Neural progenitor cell (in vitro differentiated cells): ENCODE measurements around the gene CCL24.

Experiments
- CTCF ChIP-seq: fragments of 200-600 bp; sonication (generic); IDR thresholded peaks from 2 replicates; pipeline ENCODE4 v1.5.1; 2017; ENCODE audit warnings: antibody characterized with exemption, mild to moderate bottlenecking
- EZH2 ChIP-seq: fragments of 200-600 bp; sonication (generic); IDR thresholded peaks from 2 replicates; pipeline ENCODE4 v1.6.1; 2017; ENCODE audit warnings: antibody characterized with exemption, mild to moderate bottlenecking, moderate library complexity
- EZH2phosphoT487 ChIP-seq: fragments of 200-600 bp; sonication (generic); IDR thresholded peaks from 2 replicates; pipeline ENCODE4 v1.6.1; 2017; ENCODE audit warnings: antibody characterized with exemption

- TF ChIP-seq CTCF (no peak), EZH2phosphoT487 (no peak), EZH2 (no peak)
Observed at GRCh38 chr7:75808106-75808505, 5.5 kb downstream of the CCL24 start.
